ENCODE results near the gene ARHGEF1.
"Not testable (repeated sequence)": the region's sequence is repeated elsewhere in the genome, so short reads cannot be mapped to it uniquely, and the experiment has no call there.

Gene ARHGEF1

DNA sequence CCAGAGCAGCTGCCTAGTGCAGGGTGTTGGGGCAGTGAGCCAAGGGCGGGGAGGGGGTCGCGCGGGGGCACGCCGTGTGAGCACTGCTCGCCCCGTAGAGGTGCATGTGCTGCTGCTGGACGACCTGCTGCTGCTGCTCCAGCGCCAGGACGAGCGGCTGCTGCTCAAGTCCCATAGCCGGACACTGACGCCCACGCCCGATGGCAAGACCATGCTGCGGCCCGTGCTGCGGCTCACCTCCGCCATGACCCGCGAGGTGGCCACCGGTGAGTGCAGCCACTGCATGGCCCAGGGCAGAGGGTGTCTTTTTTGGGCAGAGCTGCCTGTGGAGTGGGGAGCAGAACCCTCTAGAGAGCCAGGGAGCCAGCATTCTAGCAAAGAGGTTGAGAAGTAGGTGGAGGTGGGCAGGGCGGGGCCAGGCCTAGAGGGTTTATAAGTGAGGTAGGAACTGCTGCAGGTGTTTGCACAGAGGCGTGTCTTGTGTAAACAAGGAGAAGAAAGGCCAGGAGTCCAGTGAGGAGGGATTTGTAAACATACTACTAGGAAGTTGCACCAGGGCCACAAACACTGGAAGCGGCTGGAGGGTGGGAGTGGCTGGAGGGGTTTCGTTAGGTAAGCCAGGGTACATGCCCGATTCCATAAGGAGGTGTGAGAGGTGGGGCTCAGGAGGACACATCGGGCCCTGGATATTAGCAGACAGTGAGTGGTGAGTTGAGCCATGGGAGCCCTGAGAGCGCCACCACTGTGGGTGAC is 21.3 kb downstream of the ARHGEF1 start:
- FAIRE-seq = no peak
- no peak for DNase-seq (ENCODE audit: low spot score)

DNA sequence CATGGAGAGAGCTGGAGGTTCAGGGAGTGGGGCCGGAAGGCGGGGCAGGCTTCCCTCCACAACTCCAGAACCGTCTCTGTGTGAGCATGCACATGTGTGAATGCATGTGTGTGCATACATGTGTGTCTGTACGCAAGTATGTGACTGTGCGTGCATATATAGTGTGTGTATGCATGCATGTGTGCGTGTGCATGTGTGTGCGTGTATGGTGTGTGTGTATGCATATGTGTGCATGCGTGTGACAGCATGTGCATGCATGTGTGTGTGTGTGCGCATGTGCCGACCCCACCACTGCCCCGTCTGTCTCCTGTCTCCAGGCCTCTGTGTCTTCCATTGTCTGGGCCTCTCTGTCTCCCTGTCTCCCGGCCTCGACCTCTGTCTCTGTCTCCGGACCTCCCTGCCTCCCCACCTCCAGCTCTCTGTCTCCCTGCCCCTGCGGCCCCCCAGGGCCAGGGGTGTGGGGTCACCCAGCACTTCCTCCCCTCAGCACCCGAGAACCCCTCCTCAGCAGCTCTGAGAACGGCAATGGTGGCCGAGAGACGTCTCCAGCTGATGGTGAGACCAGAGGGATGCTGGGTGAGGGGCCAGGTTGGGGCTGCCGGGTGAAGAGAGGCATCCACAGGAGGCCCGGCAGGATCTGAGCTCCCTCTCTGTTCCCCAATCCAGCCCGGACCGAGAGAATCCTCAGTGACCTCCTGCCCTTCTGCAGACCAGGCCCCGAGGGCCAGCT is 22.5 kb downstream of the ARHGEF1 start:
- FAIRE-seq (peak; percentile 46), DNase-seq (ENCODE audit: low spot score) (no peak)

DNA sequence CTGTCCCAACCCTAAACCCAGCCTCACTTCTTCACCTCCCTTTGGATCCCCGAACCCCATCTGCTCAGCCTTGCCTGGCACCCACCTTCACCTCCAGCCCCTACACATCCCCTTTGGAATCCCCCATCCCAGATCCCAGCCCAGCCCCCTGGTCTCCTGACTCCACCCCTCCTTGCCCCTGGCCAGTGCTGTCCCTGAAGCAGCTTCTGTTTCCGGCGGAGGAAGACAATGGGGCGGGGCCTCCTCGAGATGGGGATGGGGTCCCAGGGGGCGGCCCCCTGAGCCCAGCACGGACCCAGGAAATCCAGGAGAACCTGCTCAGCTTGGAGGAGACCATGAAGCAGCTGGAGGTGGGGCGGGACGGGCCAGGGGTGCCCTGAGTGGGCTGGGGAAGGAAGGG is 23.3 kb downstream of the ARHGEF1 start:
- no peak for FAIRE-seq

DNA sequence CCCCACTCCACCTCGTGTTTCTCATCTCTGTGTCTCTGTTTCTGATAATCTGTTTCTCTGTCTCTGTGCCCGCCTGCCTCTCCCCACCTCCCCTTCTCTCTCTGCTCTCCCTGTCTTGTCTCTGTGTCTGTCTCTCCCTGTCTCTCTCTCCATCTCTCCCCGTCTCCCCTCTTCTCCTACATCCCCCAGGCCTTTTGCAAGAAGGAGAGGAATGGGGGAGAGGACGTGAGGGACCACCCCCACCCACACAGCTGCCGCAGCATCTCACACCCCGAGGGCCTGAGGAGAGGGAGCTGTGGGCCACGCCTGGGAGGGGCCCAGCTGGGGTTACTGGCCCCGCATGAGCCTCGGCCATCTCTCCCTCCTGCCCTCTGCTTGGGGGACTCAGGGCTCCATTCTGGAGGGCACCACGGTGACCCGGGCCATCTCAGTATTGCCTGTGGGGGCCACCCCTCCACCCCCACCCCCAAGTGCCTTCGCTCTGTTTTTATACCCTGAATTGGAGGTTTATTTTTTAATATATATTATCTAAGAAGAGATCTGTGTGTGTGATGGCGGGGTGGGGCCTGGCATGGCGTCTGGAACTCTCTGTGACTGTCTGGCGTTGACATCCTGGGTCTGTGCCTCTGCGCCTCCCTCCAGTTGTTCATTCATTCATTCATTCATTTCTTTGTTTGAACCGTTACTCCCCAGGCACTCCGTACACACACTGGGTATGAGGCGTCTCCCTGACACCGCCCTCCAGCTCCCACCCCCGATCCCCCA is 24.1 kb downstream of the ARHGEF1 start:
- no peak for FAIRE-seq
- no peak for DNase-seq (ENCODE audit: low spot score)

More for the DNA sequence above, 23.3 kb downstream of the ARHGEF1 start:
- DNase-seq (ENCODE audit: low spot score) = no peak

DNA sequence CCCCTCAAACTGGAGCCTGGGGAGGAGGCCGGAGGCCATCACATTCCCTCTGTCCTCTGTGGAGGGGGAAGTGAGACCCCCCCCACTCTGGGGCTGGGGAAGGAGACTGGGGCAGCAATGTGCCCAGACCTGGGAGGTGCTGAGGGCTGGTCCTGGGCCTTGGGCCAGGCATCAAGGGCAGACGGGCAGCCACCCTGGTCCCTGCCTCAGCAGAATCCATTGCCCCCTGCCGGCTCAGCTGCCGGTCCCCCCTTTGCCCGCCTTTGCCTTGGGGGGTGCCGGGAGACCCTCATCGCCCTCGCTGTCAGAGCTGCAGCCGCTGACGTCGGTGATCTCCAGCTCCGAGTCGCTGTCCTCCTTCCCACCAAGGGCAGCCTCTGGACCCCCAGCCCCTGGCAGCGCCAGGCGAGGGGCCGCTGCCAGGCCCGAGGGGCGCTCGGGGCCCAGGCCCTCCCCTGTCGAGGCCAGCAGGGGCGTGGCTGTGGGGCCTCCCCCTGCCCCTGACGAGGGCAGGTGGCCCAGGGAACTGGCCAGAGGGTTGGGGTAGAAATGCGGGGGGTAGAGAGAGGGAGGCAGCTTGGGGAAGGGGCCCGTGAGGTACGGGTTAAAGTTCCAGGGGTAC is 25.1 kb downstream of the ARHGEF1 start:
- no peak for FAIRE-seq

DNA sequence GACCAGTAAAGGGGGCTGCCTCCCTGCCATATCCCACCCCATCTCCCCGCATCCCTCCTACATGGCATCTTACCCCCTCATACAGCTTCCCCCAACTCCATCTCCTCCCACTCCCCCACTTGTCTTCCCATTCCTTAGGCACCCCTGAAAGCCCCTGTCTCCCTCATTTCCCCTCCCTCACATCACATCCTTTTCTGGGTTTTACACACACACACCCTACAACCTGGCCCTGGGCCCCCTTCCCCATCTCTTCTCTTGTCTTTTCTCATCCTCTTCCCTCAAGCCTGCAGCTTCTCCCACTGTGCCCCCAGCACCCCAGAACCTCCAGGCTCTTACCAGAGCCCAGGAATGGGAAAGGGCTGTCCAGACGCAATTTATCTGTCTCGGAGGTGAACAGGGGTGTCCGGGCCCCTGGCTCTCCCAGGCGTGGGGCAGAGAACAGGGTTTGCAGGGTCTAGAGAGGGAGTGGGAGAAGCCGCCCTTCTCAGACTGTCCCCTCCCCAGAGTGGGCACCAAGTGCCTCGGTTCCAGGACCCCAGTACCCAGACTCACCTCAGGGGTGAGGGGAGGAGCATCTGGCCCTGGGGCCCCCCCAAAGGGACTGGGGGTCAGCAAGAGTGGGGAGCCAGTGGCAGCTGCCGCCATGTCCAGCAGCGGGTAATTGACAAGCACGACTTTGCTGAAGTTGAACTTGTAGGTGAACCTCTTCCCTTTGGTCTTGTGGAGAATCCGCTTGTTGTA is 25.9 kb downstream of the ARHGEF1 start:
- FAIRE-seq (no peak), DNase-seq (ENCODE audit: low spot score) (no peak)

More for the DNA sequence above, 25.1 kb downstream of the ARHGEF1 start:
- DNase-seq (ENCODE audit: low spot score) = no peak

DNA sequence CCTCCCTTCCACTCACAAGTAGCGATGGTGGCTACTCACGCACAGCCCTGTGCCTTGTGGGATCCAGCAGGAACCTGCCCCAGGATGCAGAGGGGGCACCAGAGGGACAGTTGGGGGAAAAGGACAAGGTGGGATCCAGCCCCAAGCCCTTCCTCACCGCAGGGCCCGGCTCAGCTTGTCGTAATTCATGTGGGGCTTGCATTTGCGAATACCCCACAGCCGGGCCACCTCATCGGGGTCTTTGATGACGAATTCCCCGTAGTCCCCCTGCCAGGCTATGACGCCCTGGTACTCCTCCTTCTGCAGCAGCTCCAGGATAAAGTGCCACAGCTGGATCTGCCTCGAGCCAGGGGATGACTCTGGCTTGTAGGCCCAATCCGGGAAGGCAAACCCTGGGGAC is 26.7 kb downstream of the ARHGEF1 start:
- no peak for FAIRE-seq
- DNase-seq (ENCODE audit: low spot score) = no peak

DNA sequence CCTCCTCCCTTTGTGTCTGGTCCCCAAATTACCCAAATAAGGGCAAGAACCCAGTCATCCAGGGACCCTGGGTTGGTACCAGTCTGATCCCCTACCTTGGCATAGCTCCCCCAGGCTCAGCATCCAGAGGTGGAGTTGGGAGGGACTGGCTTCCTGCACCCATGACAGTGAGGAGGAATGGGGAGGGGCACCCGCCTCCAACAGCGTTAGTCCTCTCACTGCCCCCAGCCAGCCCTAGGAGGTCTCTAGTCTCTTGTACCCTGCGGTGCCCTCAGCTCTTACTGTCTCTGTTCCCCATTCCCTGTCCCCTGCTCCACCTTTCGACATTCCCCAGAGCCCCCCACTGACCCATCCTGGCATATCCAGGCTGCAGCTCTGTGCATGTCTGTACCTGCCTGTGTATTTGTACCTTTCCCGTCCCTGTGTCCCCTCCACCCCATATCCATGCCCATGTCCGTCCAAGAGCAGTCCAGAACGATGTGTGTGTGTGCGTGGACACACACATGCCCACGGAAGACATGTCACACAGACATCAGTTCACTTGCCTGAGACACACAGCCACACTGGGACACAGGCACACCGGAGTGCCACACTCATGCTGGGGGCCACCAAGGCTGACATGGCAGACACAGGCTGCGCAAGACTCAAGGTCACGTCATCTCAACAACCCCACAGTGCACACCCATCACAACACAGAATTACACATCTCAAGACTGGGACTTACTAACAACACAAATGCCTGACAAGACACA is 27.4 kb downstream of the ARHGEF1 start:
- no peak for DNase-seq (ENCODE audit: low spot score)
- FAIRE-seq = no peak

DNA sequence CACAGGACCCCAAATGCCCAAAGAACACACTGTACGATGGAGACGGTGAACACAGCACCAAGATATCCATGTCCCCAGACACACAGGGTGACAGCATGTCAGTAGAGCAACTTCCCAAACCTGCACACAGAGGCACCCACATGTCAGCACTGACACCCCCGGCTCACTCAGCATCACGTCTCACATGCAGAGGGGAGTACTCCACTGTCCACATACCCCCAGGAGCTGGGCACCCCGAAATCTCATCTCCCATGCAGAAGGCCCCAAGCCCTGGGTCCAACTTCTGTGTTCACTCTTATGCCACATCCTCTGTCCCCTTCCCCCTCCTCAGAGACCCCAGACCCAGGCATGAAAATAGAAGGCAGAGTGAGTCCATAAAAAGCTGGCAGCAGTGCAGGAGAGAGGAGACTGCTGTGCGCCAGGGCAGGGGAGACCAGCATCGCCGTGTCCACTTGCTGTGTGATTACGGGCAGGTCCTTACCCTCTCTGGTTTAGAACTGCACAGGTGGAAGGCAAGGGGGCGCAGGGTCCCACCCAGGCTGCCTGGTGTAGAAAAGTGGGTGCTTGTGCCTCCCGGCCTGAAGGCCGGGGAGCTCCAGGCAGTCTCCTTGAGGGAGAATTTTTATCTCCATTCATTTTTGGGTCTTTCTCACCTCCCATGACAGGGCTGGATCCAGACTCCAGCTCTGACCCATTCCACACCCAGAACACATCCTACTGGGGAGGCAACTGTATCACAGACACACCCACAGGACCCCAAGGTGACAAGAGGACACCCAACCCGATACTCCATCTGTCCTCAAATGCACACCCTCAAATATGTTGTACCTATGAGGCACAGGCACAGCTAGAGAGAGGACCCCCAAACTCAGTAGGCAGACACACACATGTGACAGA is 28.3 kb downstream of the ARHGEF1 start:
- DNase-seq (ENCODE audit: low spot score) (no peak), FAIRE-seq (no peak)

DNA sequence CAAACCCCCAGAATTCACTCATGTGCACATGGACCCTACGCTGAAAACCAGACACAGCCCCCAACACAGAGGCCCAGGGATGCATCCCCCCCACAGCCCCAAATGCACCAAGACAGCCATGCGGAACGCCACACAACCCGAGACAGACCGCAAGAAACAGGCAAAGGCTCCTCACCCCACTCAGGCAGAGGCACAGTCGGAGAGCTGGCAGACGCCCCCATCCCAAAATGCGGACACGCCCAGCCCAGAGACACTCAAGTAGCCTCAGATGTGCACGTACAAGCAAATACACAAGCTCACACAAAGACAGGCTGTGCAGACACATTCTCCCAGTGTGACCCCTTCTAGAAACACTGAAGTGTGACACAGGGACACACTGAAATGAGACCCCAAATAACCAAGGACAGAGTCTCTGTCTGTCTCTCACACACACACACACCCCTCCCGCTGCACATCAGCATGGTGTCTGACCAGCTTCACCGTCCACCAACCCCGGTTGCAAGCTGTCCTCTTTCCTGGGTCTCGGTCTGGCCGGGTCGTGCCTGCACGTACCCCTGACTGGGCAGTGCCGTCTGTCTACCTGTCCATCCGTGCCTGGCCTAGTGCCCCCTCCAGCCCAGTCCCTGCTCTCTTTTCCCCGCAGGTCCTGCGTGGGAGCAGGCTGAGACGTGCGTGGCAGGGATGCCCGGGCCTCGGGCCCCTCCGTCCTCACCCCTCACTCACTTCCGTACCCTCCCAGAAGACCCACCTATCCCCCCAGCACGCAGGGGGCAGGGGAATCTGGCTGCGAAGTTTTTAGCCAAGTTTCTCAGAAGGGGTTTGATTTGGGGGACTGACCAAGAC is 29.1 kb downstream of the ARHGEF1 start:
- no peak for DNase-seq (ENCODE audit: low spot score)
- FAIRE-seq = no peak

DNA sequence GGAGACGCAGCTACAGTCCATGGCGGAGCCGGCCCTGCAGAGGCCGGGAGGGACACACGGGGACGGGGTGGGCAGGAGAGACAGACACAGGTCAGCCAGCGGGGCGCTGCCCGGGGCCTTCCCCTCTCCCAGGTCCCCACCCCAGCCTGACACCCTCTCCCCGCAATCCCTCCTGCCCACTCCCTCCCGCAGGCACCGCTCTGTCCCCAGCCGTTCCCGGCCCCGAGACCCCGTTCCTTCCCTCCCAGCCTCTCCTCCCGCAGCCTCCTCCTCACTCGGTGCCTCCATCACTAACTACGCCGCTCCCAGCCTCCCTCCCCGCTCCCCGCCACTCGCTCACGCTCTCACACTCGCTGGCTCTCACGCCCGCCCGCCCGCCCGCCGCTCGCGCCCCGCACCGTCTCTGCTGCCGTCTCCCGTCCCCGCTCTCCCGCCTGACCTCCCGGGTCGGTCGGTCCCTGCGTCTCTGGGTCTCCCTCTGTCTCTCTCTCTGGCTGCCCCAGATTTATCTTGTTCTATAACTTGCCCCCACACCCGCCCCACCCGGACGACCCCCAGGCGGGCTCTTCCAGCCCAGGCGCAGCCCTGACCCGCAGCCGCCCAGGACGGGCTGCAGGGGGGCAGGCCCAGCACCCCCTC is 30.0 kb downstream of the ARHGEF1 start:
- DNase-seq (ENCODE audit: low spot score) = no peak
- no peak for FAIRE-seq

DNA sequence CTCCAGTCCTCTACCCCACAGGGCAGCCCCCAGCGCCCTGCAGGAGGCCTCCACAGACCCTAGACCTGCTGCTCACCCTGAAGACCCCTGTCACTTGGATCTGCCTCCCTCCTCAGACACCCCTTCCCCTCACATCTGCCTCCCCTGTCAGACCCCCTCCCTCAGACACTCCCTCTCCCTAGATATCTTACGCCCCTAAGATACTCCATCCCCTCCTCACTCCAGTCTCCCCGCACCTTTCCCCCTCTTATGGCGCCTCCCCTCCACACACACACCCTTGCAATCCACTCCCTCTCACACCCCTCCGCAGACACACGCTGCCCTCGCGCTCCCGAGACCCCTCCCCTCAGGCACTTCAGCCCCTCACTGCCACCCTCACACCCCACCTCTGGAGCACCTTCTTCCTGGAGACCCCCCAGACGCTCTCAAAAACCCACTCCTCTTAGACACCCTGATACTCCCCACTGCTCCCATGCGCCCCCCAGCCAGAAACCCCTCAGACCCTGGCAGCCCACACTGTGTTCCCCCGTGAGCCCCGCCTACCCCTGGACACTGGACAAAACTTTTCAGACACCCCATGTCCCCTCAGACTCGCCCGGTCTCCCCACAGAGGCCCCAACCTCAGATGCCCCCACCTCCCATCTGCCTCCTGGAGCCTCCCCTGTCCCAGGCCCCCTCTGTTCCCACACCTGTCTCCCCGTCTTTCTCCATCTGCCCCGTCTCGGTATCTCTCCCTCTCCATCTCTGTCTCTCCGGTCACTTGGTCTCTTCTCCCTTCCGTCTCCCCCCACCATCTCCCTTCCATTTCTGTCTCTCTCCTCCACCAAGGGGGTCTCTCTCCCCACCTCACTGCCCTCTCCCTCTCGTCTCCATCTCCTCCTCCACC is 30.8 kb downstream of the ARHGEF1 start:
- FAIRE-seq (no peak), DNase-seq (ENCODE audit: low spot score) (no peak)

DNA sequence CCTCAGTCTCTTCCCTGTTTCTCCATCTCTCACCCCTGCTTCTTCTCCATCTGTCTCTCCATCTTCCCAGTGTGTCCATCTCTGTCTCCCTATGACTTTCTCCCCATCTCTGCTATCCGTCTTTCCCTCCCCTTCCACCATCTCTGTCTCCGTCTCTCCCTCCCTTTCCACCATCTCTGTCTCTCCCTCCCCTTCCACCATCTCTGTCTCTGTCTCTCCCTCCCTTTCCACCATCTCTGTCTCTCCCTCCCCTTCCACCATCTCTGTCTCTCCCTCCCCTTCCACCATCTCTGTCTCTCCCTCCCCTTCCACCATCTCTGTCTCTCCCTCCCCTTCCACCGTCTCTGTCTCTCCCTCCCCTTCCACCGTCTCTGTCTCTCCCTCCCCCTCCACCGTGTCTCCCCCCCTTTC is 31.4 kb downstream of the ARHGEF1 start:
- FAIRE-seq; DNase-seq (ENCODE audit: low spot score): not testable (repeated sequence)

DNA sequence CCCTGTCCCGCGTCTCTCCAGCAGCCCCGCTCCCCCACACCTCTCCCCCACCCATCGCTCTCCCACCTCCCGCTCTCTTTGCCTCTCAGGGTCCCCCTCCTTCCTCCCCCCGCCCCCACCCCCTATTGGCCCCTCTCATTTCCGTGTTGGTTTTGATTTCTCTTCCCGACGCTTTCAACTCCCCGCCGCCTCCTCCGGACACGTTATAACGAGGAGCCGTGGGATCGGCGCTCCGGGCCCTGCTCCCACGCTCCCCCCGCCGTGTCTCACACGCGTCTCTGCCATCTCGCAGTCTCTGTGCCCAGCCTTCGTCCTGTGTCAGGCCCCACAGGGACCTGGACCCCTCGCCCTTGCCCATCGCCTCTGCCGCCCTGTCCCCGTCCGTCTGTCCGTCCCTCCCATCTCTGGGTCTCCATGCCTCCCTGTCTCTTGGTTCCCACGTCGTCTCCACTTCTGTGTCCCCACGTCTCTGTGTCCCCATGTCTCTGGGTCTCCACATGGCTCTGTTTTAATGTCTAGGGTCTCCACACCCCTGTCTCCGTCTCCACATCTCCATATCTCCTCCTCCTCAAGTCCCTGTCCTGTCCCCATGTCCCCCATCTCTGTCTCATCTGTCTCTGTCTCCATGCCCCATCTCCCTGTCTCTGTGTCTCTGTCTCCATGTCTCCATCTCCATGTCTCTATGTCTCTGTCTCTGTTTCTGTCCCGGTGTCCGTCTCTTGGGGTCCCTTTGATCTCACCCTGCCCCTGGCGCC is 32.2 kb downstream of the ARHGEF1 start:
- DNase-seq (ENCODE audit: low spot score) (no peak), FAIRE-seq (no peak)

DNA sequence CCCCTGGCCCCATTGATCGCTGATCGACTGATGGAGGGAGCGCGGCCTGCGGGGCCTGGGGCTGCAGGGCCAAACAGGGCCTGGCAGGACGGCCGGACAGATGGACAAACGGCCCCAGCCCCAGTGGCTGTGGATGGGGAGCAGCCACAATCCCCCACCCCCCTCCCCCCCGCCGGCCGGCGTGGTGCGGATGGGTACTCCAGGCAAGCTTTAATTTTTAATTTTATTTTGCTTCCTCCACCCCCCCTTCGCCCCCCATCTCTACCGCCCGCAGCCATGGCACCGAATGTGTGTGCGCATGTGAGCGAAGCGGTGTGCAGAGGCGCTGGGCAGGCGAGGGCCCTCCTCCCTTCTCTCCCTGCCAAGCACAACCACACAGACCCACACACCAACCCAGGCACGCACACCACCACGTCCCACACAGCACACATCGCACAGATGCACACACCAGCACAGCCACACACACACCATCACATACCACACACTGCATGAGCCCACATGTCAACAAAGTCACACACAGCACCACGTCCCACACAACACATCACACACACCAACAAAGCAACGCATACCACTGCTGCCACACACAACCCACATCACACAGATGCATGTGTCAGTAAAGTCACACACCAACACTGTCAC is 32.9 kb downstream of the ARHGEF1 start:
- FAIRE-seq (peak; percentile 91), DNase-seq (ENCODE audit: low spot score) (no peak)

DNA sequence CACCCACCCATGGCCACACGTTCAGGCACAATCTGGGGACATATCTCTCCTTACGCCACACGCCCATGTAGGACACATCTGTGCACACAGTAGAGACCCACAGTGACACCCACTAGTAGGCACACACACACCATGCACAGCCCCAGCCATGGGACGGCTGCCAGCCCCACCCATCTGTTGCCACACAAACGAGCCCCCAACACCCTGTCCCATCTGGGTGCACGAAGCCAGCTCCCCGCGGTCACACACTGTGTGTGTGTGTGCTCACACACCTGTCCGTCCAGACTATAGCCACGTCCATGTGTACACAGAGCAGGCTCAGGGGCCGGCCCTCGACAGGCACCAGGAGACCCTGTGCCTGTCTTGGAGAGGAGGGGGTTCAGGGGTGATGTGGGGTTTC is 34.7 kb downstream of the ARHGEF1 start:
- no peak for FAIRE-seq

More for the DNA sequence above, 34.7 kb downstream of the ARHGEF1 start:
- no peak for DNase-seq (ENCODE audit: low spot score)

All from urothelium cell line (cell line).